Panc1 (cell line): Measurements from ENCODE around the gene CDC6.

Source experiments
- POLR2AphosphoS5 ChIP-seq: IDR thresholded peaks from 2 replicates; pipeline ENCODE4 v1.6.1; 2012; ENCODE audit warnings: mild to moderate bottlenecking, low read depth, low read length, moderate library complexity
- SIN3A ChIP-seq: IDR thresholded peaks from 2 replicates; pipeline ENCODE4 v1.6.1; 2012; ENCODE audit warnings: low read depth, mild to moderate bottlenecking, low read length, moderate library complexity, borderline replicate concordance; ENCODE audit not compliant: insufficient read depth
- TF ChIP-seq, protein P1 (sequence below): fragments of 450-650 bp; IDR thresholded peaks from 2 replicates; pipeline ENCODE4 v1.5.1; 2017; ENCODE audit warnings: mild to moderate bottlenecking

DNA sequence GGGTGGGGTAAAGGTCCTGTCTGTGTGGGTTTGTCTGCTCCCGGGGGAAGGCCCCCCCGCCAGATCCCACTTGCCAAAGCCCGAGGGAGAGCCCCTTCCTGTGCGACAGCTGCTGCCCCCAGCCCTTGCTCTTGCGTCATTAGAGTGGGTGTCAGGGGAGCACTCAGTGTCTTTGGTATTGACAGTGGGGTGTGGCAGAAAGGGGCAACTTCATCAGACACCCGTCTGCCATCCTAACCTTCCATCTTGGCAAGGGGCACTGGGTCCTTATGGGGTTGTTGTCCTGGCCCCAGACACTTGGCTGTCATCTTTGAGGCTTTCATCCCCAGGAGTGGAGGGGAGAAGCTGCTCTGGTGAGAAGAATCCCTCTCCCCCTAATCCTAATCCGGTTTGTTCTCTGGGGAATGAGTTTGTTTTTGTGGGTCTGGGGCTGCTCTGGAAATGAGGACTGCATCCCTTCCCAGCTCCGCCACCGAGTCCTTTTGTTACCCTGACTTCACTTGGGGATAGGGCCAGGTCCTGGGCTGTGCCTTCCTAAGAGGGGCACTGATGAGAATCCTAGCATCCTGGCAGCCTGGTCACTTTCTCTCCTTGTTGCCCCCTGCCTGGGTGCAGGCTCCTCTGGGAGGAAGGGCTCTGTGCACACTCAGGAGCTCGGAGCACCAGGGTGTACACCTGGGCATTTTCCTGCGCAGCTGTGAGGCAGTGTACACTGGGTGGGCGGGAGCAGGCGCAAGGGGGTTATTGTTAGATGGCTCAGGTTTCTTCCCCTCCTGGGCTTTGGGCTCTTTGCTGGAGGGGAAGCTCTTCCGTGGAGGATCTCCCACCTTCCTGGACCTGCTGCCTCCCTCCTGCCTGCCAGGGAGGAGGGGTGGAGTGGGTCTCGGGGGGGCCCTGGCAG lies 55.8 kb downstream of the CDC6 start:
- TF ChIP-seq POLR2AphosphoS5 (no peak), SIN3A (no peak)
- TF ChIP-seq, protein P1, sequence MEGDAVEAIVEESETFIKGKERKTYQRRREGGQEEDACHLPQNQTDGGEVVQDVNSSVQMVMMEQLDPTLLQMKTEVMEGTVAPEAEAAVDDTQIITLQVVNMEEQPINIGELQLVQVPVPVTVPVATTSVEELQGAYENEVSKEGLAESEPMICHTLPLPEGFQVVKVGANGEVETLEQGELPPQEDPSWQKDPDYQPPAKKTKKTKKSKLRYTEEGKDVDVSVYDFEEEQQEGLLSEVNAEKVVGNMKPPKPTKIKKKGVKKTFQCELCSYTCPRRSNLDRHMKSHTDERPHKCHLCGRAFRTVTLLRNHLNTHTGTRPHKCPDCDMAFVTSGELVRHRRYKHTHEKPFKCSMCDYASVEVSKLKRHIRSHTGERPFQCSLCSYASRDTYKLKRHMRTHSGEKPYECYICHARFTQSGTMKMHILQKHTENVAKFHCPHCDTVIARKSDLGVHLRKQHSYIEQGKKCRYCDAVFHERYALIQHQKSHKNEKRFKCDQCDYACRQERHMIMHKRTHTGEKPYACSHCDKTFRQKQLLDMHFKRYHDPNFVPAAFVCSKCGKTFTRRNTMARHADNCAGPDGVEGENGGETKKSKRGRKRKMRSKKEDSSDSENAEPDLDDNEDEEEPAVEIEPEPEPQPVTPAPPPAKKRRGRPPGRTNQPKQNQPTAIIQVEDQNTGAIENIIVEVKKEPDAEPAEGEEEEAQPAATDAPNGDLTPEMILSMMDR: no peak
